Trophoblast cell (in vitro differentiated cells and primary cell): Measurements from ENCODE around the gene OBSCN.

Source experiments
- DNase-seq, 2 donors: peaks; one replicate each; pipeline ENCODE4 v3.0.0-alpha.2; 2016
- H2AFZ ChIP-seq: 2 replicates; pipeline ENCODE4 v1.6.1; 2013; ENCODE audit warnings: low read length, moderate library complexity, mild to moderate bottlenecking; ENCODE audit not compliant: insufficient read depth, poor library complexity
- H2AK5ac ChIP-seq: 2 replicates; pipeline ENCODE4 v1.6.1; 2013; ENCODE audit warnings: mild to moderate bottlenecking, low read length
- H2BK120ac ChIP-seq: 2 replicates; pipeline ENCODE4 v1.6.1; 2013; ENCODE audit warnings: low read length, mild to moderate bottlenecking, moderate library complexity; ENCODE audit not compliant: insufficient read depth, poor library complexity
- H2BK12ac ChIP-seq: 2 replicates; pipeline ENCODE4 v1.6.1; 2013; ENCODE audit warnings: mild to moderate bottlenecking, low read length, moderate library complexity
- H2BK5ac ChIP-seq: 2 replicates; pipeline ENCODE4 v1.6.1; 2013; ENCODE audit warnings: low read length, low read depth, moderate library complexity, mild to moderate bottlenecking; ENCODE audit not compliant: poor library complexity
- H3K14ac ChIP-seq: 2 replicates; pipeline ENCODE4 v1.6.1; 2013; ENCODE audit warnings: mild to moderate bottlenecking, low read length
- H3K18ac ChIP-seq: 2 replicates; pipeline ENCODE4 v1.6.1; 2013; ENCODE audit warnings: mild to moderate bottlenecking, low read length
- H3K23ac ChIP-seq: 2 replicates; pipeline ENCODE4 v1.6.1; 2013; ENCODE audit warnings: low read length
- H3K27ac ChIP-seq: 2 replicates; pipeline ENCODE4 v1.5.1; 2013; ENCODE audit warnings: low read depth, mild to moderate bottlenecking, inconsistent platforms, low read length, moderate library complexity
- H3K27me3 ChIP-seq: 2 replicates; pipeline ENCODE4 v1.6.1; 2013; ENCODE audit warnings: inconsistent platforms, mild to moderate bottlenecking, low read length, moderate library complexity; ENCODE audit not compliant: insufficient read depth
- H3K36me3 ChIP-seq, 2 experiments: 1 replicate in 1 of 2; 2 replicates in 1 of 2; pipeline ENCODE4 v1.6.1; 2013; ENCODE audit warnings: low read length in 2 of 2, mild to moderate bottlenecking in 2 of 2, moderate library complexity in 1 of 2; ENCODE audit not compliant: insufficient read depth in 2 of 2, control insufficient read depth in 1 of 2
- H3K4ac ChIP-seq: 2 replicates; pipeline ENCODE4 v1.6.1; 2013; ENCODE audit warnings: low read depth, mild to moderate bottlenecking, low read length, moderate library complexity
- H3K4me1 ChIP-seq, 2 experiments: 1 replicate in 1 of 2; 2 replicates in 1 of 2; pipeline ENCODE4 v1.6.1; 2013; ENCODE audit warnings: low read length in 2 of 2, mild to moderate bottlenecking in 2 of 2, moderate library complexity in 1 of 2; ENCODE audit not compliant: insufficient read depth in 2 of 2, control insufficient read depth in 1 of 2
- H3K4me2 ChIP-seq: 2 replicates; pipeline ENCODE4 v1.6.1; 2013; ENCODE audit warnings: inconsistent platforms, mild to moderate bottlenecking, low read length, moderate library complexity
- H3K4me3 ChIP-seq: 2 replicates; pipeline ENCODE4 v1.5.1; 2013; ENCODE audit warnings: mild to moderate bottlenecking, low read depth, low read length, inconsistent platforms
- H3K79me1 ChIP-seq: one replicate; pipeline ENCODE4 v1.6.1; 2013; ENCODE audit warnings: low read length
- H3K79me2 ChIP-seq: 2 replicates; pipeline ENCODE4 v1.6.1; 2013; ENCODE audit warnings: low read length, mild to moderate bottlenecking; ENCODE audit not compliant: control insufficient read depth, insufficient read depth, poor library complexity
- H3K9ac ChIP-seq: 2 replicates; pipeline ENCODE4 v1.6.1; 2013; ENCODE audit warnings: mild to moderate bottlenecking, low read length
- H3K9me3 ChIP-seq: 2 replicates; pipeline ENCODE4 v1.6.1; 2013; ENCODE audit warnings: low read depth, mild to moderate bottlenecking, control low read depth, inconsistent platforms, low read length; ENCODE audit not compliant: insufficient read depth
- H4K12ac ChIP-seq: 2 replicates; pipeline ENCODE4 v1.6.1; 2013; ENCODE audit warnings: low read depth, mild to moderate bottlenecking, low read length, moderate library complexity
- H4K8ac ChIP-seq: 2 replicates; pipeline ENCODE4 v1.6.1; 2013; ENCODE audit warnings: low read depth, mild to moderate bottlenecking, low read length, moderate library complexity
- H4K91ac ChIP-seq: one replicate; pipeline ENCODE4 v1.6.1; 2013; ENCODE audit warnings: low read depth, mild to moderate bottlenecking, low read length, moderate library complexity
- WGBS: extraction: QIAGEN DNeasy Blood & Tissue Kit; methylation state at CpG from one replicate; pipeline ENCODE4 v1.1.7; 2013; ENCODE audit warnings: missing lambda C conversion rate; ENCODE audit not compliant: insufficient read length, insufficient coverage; ENCODE audit errors: extremely low coverage; 5-methylcytosine and 5-hydroxymethylcytosine counted together

Gene OBSCN

GRCh38 chr1:228420968-228421826 is 213.4 kb downstream of the OBSCN start:
- H3K27ac ChIP-seq: peak overlapping the region; percentile 55
- peaks cover 25% of the 10 kb centered on the region in 2 experiments for H3K4me1 ChIP-seq
- H2BK5ac ChIP-seq: peak overlapping the region; percentile 71
- peak overlapping the region; percentile 36 for H4K8ac ChIP-seq
- H3K27me3 ChIP-seq: no peaks in the 10 kb centered on the region
- no CpG with 5 or more reads among the region's 7 CpGs for WGBS
- H3K9ac ChIP-seq: no peak overlapping the region
- H4K12ac ChIP-seq: no peak overlapping the region
- H3K4me2 ChIP-seq: no peak overlapping the region
- H3K79me2 ChIP-seq: peaks cover 4% of the 10 kb centered on the region
- H2AFZ ChIP-seq: no peak overlapping the region
- no peak overlapping the region for H3K23ac ChIP-seq
- peak overlapping the region; percentile 70 for H4K91ac ChIP-seq
- peak overlapping the region; percentile 88 for H2BK120ac ChIP-seq
- no peak overlapping the region for H3K4me3 ChIP-seq
- H2AK5ac ChIP-seq: peak overlapping the region; percentile 57
- DNase-seq: peak; percentile 96 to 98
- peaks cover 21% of the 10 kb centered on the region for H3K79me1 ChIP-seq
- H3K18ac ChIP-seq: peak overlapping the region; percentile 33
- H3K9me3 ChIP-seq: peaks cover 3% of the 10 kb centered on the region
- H3K14ac ChIP-seq: peak overlapping the region; percentile 88
- H3K4ac ChIP-seq: no peak overlapping the region
- no peaks in the 10 kb centered on the region for H3K36me3 ChIP-seq
- peak overlapping the region; percentile 80 for H2BK12ac ChIP-seq

DNA sequence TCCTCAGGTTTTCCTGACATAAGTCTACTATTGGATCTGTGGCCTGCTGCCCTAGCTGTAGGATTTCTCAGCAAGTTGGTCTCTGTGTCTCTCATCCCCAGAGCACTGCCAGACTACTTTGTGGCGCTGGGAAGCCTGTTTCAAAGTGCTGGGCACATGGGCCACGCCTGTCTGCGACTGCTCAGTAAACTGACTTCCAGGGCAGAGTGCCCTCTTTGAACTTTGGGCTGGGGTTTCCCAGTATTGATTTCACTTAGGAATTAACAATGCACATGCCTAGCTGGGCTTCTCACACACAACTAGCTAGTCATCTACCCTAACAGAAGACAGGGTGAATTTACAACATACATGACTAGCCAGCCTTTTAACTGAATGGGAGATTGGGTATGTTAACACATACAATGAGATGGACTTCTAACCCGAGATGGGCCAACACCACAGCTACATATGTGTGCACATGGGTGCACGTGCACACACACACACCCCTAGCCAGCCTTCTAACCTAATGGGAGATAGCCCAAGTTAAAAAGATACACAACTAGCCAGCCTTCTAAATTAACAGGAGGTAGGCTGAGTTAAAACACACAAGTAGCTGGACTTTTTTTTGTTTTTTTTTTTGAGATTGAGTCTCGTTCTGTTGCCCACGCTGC is 215.7 kb downstream of the OBSCN start:
- H3K14ac ChIP-seq: no peak overlapping the region
- H3K23ac ChIP-seq: no peak overlapping the region
- peaks cover 9% of the 10 kb centered on the region in 2 experiments for H3K4me1 ChIP-seq
- peaks cover 6% of the 10 kb centered on the region for H3K79me1 ChIP-seq
- H2BK120ac ChIP-seq: no peak overlapping the region
- no peak overlapping the region for H2BK5ac ChIP-seq
- H3K9me3 ChIP-seq: peaks cover 3% of the 10 kb centered on the region
- H4K12ac ChIP-seq: no peak overlapping the region
- no peak overlapping the region for H3K4me3 ChIP-seq
- H3K36me3 ChIP-seq: no peaks in the 10 kb centered on the region
- no peak overlapping the region for H3K27ac ChIP-seq
- no peak overlapping the region for H2AFZ ChIP-seq
- no peak overlapping the region for H3K9ac ChIP-seq
- H4K8ac ChIP-seq: no peak overlapping the region
- no peak overlapping the region for H3K4me2 ChIP-seq
- no peak overlapping the region for H4K91ac ChIP-seq
- no CpG with 5 or more reads among the region's 7 CpGs for WGBS
- no peak overlapping the region for H3K4ac ChIP-seq
- H2AK5ac ChIP-seq: no peak overlapping the region
- peak overlapping the region; percentile 2 for H2BK12ac ChIP-seq
- no peak overlapping the region for H3K18ac ChIP-seq
- no peaks in the 10 kb centered on the region for H3K27me3 ChIP-seq
- H3K79me2 ChIP-seq: no peaks in the 10 kb centered on the region
- no peak for DNase-seq

DNA sequence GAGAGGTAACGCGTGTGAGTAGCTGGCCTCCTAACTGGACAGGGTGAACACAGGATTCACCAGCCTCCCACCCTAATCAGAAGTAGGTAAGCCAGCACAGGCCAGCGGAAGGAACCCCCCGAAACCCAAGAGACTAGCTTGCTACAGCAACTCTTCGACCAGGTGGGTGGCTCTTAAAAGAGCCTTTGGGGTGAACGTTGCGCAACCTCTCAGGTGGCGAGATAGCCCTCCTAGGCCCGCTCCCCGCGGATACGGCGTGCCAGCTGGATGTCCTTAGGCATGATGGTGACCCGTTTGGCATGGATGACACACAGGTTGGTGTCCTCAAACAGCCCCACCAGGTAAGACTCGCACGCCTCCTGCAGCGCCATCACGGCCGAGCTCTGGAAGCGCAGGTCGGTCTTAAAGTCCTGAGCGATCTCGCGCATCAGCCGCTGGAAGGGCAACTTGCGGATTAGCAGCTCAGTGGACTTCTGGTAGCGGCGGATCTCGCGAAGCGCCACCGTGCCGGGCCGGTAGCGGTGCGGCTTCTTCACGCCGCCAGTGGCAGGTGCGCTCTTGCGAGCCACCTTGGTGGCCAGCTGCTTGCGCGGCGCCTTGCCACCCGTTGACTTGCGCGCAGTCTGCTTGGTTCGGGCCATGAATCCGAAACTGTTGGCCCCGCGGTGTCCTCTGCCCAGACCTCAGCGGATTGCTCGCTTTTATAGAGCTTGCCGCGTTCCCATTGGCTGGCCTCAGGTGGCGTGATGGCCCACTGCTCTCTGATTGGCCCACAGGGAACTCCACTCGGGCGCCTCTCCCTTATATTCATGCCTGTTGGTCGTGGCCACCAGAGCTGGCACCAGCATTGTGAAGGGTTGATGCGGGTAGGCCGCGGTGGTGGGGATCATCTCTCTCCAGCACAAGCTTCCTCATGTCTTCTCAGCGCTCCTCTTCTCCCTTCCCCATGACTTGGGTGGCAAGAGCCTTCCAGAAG is 217.1 kb downstream of the OBSCN start:
- Histone ChIP-seq H3K18ac (no peak overlapping the region), H3K9me3 (peaks cover 3% of the 10 kb centered on the region), H3K4me2 (no peak overlapping the region), H3K4me1 (peaks cover 9% of the 10 kb centered on the region in 2 experiments), H2AK5ac (no peak overlapping the region), H3K14ac (no peak overlapping the region), H4K91ac (no peak overlapping the region), H4K8ac (no peak overlapping the region), H3K36me3 (no peaks in the 10 kb centered on the region), H3K9ac (no peak overlapping the region), H2AFZ (no peak overlapping the region), H3K79me2 (no peaks in the 10 kb centered on the region), H3K27ac (no peak overlapping the region), H2BK12ac (no peak overlapping the region), H2BK120ac (no peak overlapping the region), H2BK5ac (no peak overlapping the region), H3K23ac (no peak overlapping the region), H3K79me1 (peaks cover 6% of the 10 kb centered on the region), H3K4me3 (no peak overlapping the region), H3K27me3 (no peaks in the 10 kb centered on the region), H4K12ac (no peak overlapping the region), H3K4ac (no peak overlapping the region)
- WGBS: no CpG with 5 or more reads among the region's 62 CpGs
- DNase-seq: no peak

GRCh38 chr1:228426518-228427175 is 218.8 kb downstream of the OBSCN start:
- Histone ChIP-seq H2AFZ (no peak overlapping the region), H3K27me3 (no peaks in the 10 kb centered on the region), H4K8ac (no peak overlapping the region), H3K23ac (no peak overlapping the region), H3K79me1 (peaks cover 4% of the 10 kb centered on the region), H3K79me2 (no peaks in the 10 kb centered on the region), H2AK5ac (no peak overlapping the region), H3K4me2 (no peak overlapping the region), H2BK12ac (no peak overlapping the region), H4K12ac (no peak overlapping the region), H3K9ac (no peak overlapping the region), H3K4me3 (no peak overlapping the region), H3K36me3 (no peaks in the 10 kb centered on the region), H3K18ac (no peak overlapping the region), H2BK5ac (no peak overlapping the region), H2BK120ac (no peak overlapping the region), H3K4me1 (peaks cover 7 to 8% of the 10 kb centered on the region in 2 experiments), H4K91ac (no peak overlapping the region), H3K4ac (no peak overlapping the region), H3K14ac (no peak overlapping the region), H3K27ac (no peak overlapping the region), H3K9me3 (peaks cover 3% of the 10 kb centered on the region)
- no peak for DNase-seq
- no CpG with 5 or more reads among the region's 5 CpGs for WGBS
